NT2/D1 (cell line): Measurements from ENCODE around the gene DDAH1.

ENCODE experiments used
- YY1 ChIP-seq: IDR thresholded peaks from 2 replicates; pipeline ENCODE4 v1.6.1; 2011; ENCODE audit not compliant: insufficient read length, insufficient read depth
- ZNF274 ChIP-seq: IDR thresholded peaks from 2 replicates; pipeline ENCODE4 v1.6.1; 2011; ENCODE audit warnings: mild to moderate bottlenecking, low read depth, low read length

DNA sequence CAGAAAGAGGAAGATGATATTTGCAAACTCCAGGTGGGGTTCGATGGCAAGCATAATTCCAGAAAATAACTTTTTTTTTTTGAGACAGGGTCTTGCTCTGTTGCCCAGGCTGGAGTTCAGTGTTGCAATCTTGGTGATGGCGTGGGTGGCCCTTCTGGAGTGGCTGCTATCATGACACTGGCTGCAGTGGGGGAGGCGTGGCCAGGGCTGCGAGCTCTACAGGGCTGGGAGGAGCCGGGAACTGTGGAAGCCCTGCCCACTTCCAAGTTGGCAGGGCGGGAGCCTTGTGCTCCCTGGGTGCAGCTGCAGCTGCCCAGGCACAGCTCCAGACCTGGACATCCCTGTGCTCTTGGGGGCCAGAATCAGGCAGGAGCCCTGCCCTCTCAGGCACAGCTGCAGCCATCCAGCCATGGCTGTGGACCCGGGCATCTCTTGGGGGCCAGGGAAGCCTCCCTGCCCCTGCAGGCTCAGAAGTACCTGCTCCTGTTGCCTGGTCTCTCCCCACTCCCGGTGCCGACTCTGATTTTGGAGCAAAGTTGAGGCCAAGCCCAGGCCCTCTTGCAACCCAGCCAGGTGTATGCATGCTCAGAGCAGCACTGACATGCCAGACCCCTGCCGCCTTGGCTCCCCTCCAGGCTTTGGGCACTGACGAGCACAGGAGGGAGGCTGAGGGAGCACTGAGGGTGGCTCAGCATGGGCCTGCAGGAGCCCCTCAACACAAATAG, 181.3 kb downstream of the DDAH1 start:
- TF ChIP-seq YY1 (no peak), ZNF274 (no peak)
